Stimulated activated CD4-positive, alpha-beta T cell treated with anti-CD3 and anti-CD28 coated beads, Interleukin-4, amount 100 ng/mL, for 1 hour (primary cell): ENCODE data around the gene NPAS2.

ENCODE experiments used
- DNase-seq: peaks from one replicate; pipeline ENCODE4 v3.0.0-alpha.2; 2020

Gene NPAS2

GRCh38 chr2:100823665-100824438, 3.9 kb downstream of the NPAS2 start:
- DNase-seq, result no peak

GRCh38 chr2:100824842-100825241, 4.9 kb downstream of the NPAS2 start:
- DNase-seq, result no peak

- no peak for DNase-seq
These were observed 6.6 kb downstream of the NPAS2 start for GRCh38 chr2:100826494-100826893.

GRCh38 chr2:100831158-100831750, 11.3 kb downstream of the NPAS2 start:
- no peak for DNase-seq

- DNase-seq, result no peak
These were observed 11.9 kb downstream of the NPAS2 start for GRCh38 chr2:100831831-100832230.

GRCh38 chr2:100832885-100833284, 12.9 kb downstream of the NPAS2 start:
- no peak for DNase-seq

GRCh38 chr2:100833331-100833730, 13.4 kb downstream of the NPAS2 start:
- DNase-seq, result no peak

- no peak for DNase-seq
These were observed 14.3 kb downstream of the NPAS2 start for GRCh38 chr2:100834221-100834620.

- no peak for DNase-seq
These were observed 15.2 kb downstream of the NPAS2 start for GRCh38 chr2:100835006-100835659.

GRCh38 chr2:100840519-100840918, 20.6 kb downstream of the NPAS2 start:
- DNase-seq, result no peak

- DNase-seq, result no peak
These were observed 22.4 kb downstream of the NPAS2 start for GRCh38 chr2:100842241-100842922.

- DNase-seq, result no peak
These were observed 24.6 kb downstream of the NPAS2 start for GRCh38 chr2:100844514-100844913.

- no peak for DNase-seq
These were observed 25.4 kb downstream of the NPAS2 start for GRCh38 chr2:100845141-100845991.

- no peak for DNase-seq
These were observed 26.8 kb downstream of the NPAS2 start for GRCh38 chr2:100846716-100847115.

- DNase-seq, result no peak
These were observed 32.5 kb downstream of the NPAS2 start for GRCh38 chr2:100852447-100852846.

GRCh38 chr2:100852999-100853908, 33.3 kb downstream of the NPAS2 start:
- DNase-seq, result no peak

- DNase-seq, result no peak
These were observed 34.2 kb downstream of the NPAS2 start for GRCh38 chr2:100853909-100854810.

GRCh38 chr2:100855084-100855483, 35.1 kb downstream of the NPAS2 start:
- DNase-seq, result no peak

GRCh38 chr2:100855606-100856005, 35.7 kb downstream of the NPAS2 start:
- DNase-seq, result no peak

GRCh38 chr2:100856732-100857131, 36.8 kb downstream of the NPAS2 start:
- DNase-seq, result no peak
